Naive thymus-derived CD4-positive, alpha-beta T cell (primary cell): ENCODE measurements around the gene TECTB. TPM values are rescaled to one million over a fixed set of nuclear protein-coding genes. Genes with fewer than 3 reads are reported as not detected.

Source experiments
- ATAC-seq: fragments of 150-1000 bp; cut with Tn5 transposase; 2 replicates; pipeline ENCODE4 v1.10.0; 2021; ENCODE audit warnings: mild to moderate bottlenecking, moderate library complexity
- CTCF ChIA-PET: fragments of 350-600 bp; sonication (Branson Sonifier 250); formaldehyde crosslinking; loops from one replicate; lab custom pipeline; 2021; ENCODE audit warnings: antibody characterized with exemption; lab: Charles Lee
- POLR2A ChIA-PET: fragments of 350-600 bp; sonication (Branson Sonifier 250); formaldehyde crosslinking; loops from one replicate; lab custom pipeline; 2021; ENCODE audit warnings: antibody characterized with exemption, inconsistent platforms; lab: Charles Lee
- DNase-seq, 9 donors: peaks; one replicate each; pipeline versions ENCODE4 v3.0.0 to v3.0.0-alpha.2; 2020 to 2022; ENCODE audit warnings: mixed read lengths in 1 of 9
- H3K27ac ChIP-seq: one replicate; pipeline ENCODE4 v1.7.0; 2013; ENCODE audit warnings: mild to moderate bottlenecking, low read depth, low read length, moderate library complexity
- H3K27me3 ChIP-seq, 2 donors: one replicate each; pipeline ENCODE4 v1.7.0; 2013; ENCODE audit warnings: low read length in 2 of 2, mild to moderate bottlenecking in 2 of 2, moderate library complexity in 2 of 2; ENCODE audit not compliant: control insufficient read depth in 2 of 2, insufficient read depth in 2 of 2
- H3K36me3 ChIP-seq, 3 experiments: 1 replicate in 2 of 3; 2 replicates in 1 of 3; pipeline ENCODE4 v1.7.0; 2013; ENCODE audit warnings: low read length in 3 of 3, mild to moderate bottlenecking in 3 of 3, moderate library complexity in 1 of 3; ENCODE audit not compliant: insufficient read depth in 3 of 3, control insufficient read depth in 2 of 3
- H3K4me1 ChIP-seq, 2 donors: one replicate each; pipeline ENCODE4 v1.7.0; 2013; ENCODE audit warnings: low read length in 2 of 2, mild to moderate bottlenecking in 2 of 2, moderate library complexity in 1 of 2; ENCODE audit not compliant: control insufficient read depth in 2 of 2, insufficient read depth in 2 of 2
- H3K4me3 ChIP-seq: 2 replicates; pipeline ENCODE4 v1.7.0; 2013; ENCODE audit warnings: mild to moderate bottlenecking, low read length
- H3K9me3 ChIP-seq, 3 experiments: 1 replicate in 2 of 3; 2 replicates in 1 of 3; pipeline ENCODE4 v1.7.0; 2013; ENCODE audit warnings: low read length in 3 of 3; ENCODE audit not compliant: control insufficient read depth in 2 of 3
- H3K27ac Mint-ChIP-seq, 9 donors: one replicate each; pipeline ENCODE4 v1.8.0; 2020 to 2022; ENCODE audit warnings: mixed read lengths in 9 of 9, mild to moderate bottlenecking in 8 of 9, moderate library complexity in 5 of 9, inconsistent platforms in 2 of 9
- H3K27me3 Mint-ChIP-seq, 5 donors: one replicate each; pipeline ENCODE4 v1.8.0; 2021 to 2022; ENCODE audit warnings: mixed read lengths in 5 of 5, mild to moderate bottlenecking in 1 of 5
- H3K36me3 Mint-ChIP-seq, 5 donors: one replicate each; pipeline ENCODE4 v1.8.0; 2020 to 2022; ENCODE audit warnings: mixed read lengths in 5 of 5, mild to moderate bottlenecking in 3 of 5, inconsistent platforms in 1 of 5
- H3K4me1 Mint-ChIP-seq, 7 donors: one replicate each; pipeline ENCODE4 v1.8.0; 2020 to 2022; ENCODE audit warnings: mixed read lengths in 7 of 7, mild to moderate bottlenecking in 3 of 7, inconsistent platforms in 1 of 7
- H3K4me3 Mint-ChIP-seq, 10 donors: one replicate each; pipeline ENCODE4 v1.8.0; 2020 to 2022; ENCODE audit warnings: mild to moderate bottlenecking in 10 of 10, mixed read lengths in 10 of 10, moderate library complexity in 6 of 10, inconsistent platforms in 2 of 10
- H3K9me3 Mint-ChIP-seq, 11 donors: one replicate each; pipeline ENCODE4 v1.8.0; 2020 to 2022; ENCODE audit warnings: mixed read lengths in 11 of 11, mild to moderate bottlenecking in 4 of 11, inconsistent platforms in 1 of 11, moderate library complexity in 1 of 11
- intact Hi-C, 2 donors: fragments of 100-400 bp; cut with micrococcal nuclease; formaldehyde crosslinking; loops; one replicate each; pipeline ENCODE4 v1.15.1; 2023
- polyA plus RNA-seq, 2 donors: library from polyadenylated mRNA; unstranded; fragments of 300-500 nt; fragmentation: Illumina TruSeq; gene quantifications; one replicate each; pipeline ENCODE4 v1.2.3, GENCODE V29; 2021
- total RNA-seq, 6 experiments: library from RNA in 5 of 6; stranded (reverse) in 5 of 6; gene quantifications; 1 replicate in 5 of 6; 2 replicates in 1 of 6; pipeline ENCODE4 v1.2.3 and lab custom pipeline; 2021 to 2026

TECTB gene
- total and polyA plus RNA-seq, 7 experiments from 2014 or later, result not detected

DNA sequence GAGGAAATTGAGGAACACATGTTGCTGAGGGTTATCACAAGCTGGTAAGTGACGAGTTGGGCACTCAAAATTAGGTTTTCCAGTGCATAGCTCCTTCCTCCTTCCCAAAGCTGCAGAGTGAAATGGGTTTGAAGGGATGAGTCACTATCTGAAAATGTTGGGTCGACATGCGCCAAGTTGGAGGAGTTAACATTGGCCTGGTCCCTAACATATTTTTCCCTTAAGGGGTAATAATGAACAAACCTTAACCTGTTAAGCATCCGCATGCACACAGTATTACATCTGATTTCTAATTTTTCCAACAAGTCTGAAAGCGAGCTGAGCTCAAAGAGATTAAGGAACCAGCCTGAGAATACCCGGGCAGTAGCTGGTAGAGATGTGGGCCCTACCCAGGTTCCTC is 20.7 kb upstream of the TECTB start:
- Mint-ChIP-seq H3K9me3 (peaks cover 0 to 3% (median 0%) of the 10 kb centered on the region in 11 donors), H3K27me3 (peaks cover 0 to 17% (median 10%) of the 10 kb centered on the region in 5 donors), H3K27ac (no peak overlapping the region), H3K4me1 (no peaks in the 10 kb centered on the region), H3K36me3 (no peaks in the 10 kb centered on the region), H3K4me3 (no peak overlapping the region)
- Histone ChIP-seq H3K4me3 (no peak overlapping the region), H3K27me3 (no peaks in the 10 kb centered on the region), H3K9me3 (no peaks in the 10 kb centered on the region), H3K36me3 (no peaks in the 10 kb centered on the region), H3K4me1 (no peaks in the 10 kb centered on the region), H3K27ac (no peak overlapping the region)
- DNase-seq (no peak), ATAC-seq (no peak)
- CTCF ChIA-PET, result no interaction called here
- intact Hi-C loops, result no loop called here
- POLR2A ChIA-PET, result no interaction called here

DNA sequence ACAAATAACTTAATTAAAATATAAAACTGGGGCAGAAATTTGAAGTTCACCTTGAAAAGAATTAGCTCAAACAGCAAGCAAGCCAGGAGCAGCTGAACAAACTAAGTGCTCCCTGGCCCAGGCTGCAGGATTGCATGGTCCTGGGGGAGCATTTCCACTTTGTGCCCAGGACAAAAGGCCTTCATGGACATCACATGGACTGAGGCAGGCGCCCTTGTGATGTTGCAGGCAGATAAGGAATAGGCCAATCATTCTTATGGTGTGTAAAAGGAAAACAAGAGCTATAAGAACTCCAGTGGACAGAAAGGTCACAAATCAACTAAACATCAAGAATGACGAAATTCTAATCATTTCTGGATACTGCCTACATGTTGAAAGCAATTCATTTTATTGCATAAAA is 17.5 kb upstream of the TECTB start:
- H3K27ac Mint-ChIP-seq, result no peak overlapping the region
- H3K9me3 Mint-ChIP-seq, result peaks cover 0 to 2% (median 0%) of the 10 kb centered on the region in 11 donors
- H3K27me3 Mint-ChIP-seq, result peaks cover 0 to 20% (median 14%) of the 10 kb centered on the region in 5 donors
- DNase-seq, result no peak
- Histone ChIP-seq H3K4me1 (no peaks in the 10 kb centered on the region), H3K36me3 (no peaks in the 10 kb centered on the region), H3K27ac (no peak overlapping the region), H3K27me3 (no peaks in the 10 kb centered on the region), H3K9me3 (no peaks in the 10 kb centered on the region), H3K4me3 (no peak overlapping the region)
- CTCF ChIA-PET, result no interaction called here
- no peaks in the 10 kb centered on the region for H3K4me1 Mint-ChIP-seq
- no peak for ATAC-seq
- intact Hi-C loops, result no loop called here
- POLR2A ChIA-PET, result no interaction called here
- no peak overlapping the region for H3K4me3 Mint-ChIP-seq
- no peaks in the 10 kb centered on the region for H3K36me3 Mint-ChIP-seq

DNA sequence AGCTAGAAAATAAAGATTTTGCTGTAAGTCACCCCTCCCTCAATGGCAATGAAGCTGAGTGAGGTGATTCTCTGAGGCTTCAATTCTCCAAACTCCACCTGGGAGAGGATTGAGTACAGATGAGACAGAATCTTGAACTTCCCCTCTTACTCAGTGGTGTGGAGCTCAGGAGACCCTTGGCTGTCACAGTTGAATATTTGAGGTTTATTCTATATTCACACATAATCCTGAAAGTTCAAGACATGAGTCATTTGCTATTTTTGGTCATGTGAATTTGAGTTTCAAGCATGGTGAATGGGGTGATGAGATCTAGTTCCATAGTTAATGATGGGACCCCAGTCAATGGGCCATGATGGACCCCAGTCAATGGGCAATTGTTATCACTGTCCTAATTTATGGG is 13.9 kb upstream of the TECTB start:
- ATAC-seq, result no peak
- intact Hi-C loops, result no loop called here
- Histone ChIP-seq H3K9me3 (no peaks in the 10 kb centered on the region), H3K27me3 (no peaks in the 10 kb centered on the region), H3K27ac (no peak overlapping the region), H3K36me3 (no peaks in the 10 kb centered on the region), H3K4me3 (no peak overlapping the region), H3K4me1 (no peaks in the 10 kb centered on the region)
- ChIA-PET POLR2A (no interaction called here), CTCF (no interaction called here)
- Mint-ChIP-seq H3K27ac (no peak overlapping the region), H3K4me3 (no peak overlapping the region), H3K27me3 (peaks cover 0 to 15% (median 11%) of the 10 kb centered on the region in 5 donors), H3K36me3 (no peaks in the 10 kb centered on the region), H3K4me1 (no peaks in the 10 kb centered on the region), H3K9me3 (peaks cover 0 to 2% (median 0%) of the 10 kb centered on the region in 11 donors)
- DNase-seq, result no peak

DNA sequence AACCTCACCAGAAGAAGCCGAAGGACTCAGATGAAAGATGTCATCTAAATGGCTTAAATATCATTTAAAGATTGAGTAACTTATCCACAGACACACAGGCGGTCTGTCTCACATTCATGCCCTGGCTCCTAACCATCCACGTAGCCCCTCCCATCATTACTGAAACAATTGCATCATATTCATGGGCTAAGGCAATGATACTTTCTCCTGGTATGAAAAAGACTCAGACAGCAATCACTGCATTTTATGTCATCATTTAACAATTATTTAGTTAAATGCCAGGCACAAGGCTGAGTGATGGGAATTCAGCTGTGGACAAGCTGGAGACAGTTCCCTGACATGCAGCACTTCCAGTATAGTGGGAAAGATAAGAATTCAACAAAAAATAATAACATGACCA is 11.2 kb upstream of the TECTB start:
- H3K9me3 Mint-ChIP-seq, result peaks cover 0 to 2% (median 0%) of the 10 kb centered on the region in 11 donors
- ATAC-seq, result no peak
- H3K27ac ChIP-seq, result no peak overlapping the region
- H3K27me3 Mint-ChIP-seq, result peaks cover 4 to 17% (median 10%) of the 10 kb centered on the region in 5 donors
- H3K9me3 ChIP-seq, result no peaks in the 10 kb centered on the region
- no peak for DNase-seq
- no peak overlapping the region for H3K4me3 ChIP-seq
- no peaks in the 10 kb centered on the region for H3K4me1 ChIP-seq
- no peaks in the 10 kb centered on the region for H3K27me3 ChIP-seq
- H3K4me3 Mint-ChIP-seq, result no peak overlapping the region
- H3K36me3 ChIP-seq, result no peaks in the 10 kb centered on the region
- no peaks in the 10 kb centered on the region for H3K36me3 Mint-ChIP-seq
- no peaks in the 10 kb centered on the region for H3K4me1 Mint-ChIP-seq
- intact Hi-C loops, result no loop called here
- H3K27ac Mint-ChIP-seq, result no peak overlapping the region
- ChIA-PET POLR2A (no interaction called here), CTCF (no interaction called here)

DNA sequence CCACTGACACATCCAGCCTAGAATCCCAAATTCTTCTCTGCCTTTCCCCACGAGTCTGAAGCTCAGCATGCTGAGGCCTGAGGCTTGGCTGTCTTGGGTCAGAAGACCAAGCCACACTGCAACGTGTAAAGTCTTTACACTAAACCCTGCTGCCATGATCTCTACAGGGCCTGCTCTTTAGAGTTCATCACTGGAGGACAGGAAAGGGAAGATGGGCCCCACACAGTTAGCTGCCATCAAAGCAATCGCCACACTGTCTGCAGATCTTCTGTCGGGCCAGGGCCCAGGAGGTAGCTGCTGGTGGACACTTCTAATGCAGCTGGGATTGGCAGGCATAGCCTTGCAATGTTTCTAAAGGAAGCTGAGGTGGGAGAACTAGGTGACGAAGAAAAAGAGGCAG is 8.4 kb upstream of the TECTB start:
- Histone ChIP-seq H3K9me3 (no peaks in the 10 kb centered on the region), H3K27me3 (no peaks in the 10 kb centered on the region), H3K4me1 (no peaks in the 10 kb centered on the region), H3K36me3 (no peaks in the 10 kb centered on the region), H3K27ac (no peak overlapping the region), H3K4me3 (no peak overlapping the region)
- Mint-ChIP-seq H3K9me3 (no peaks in the 10 kb centered on the region), H3K36me3 (no peaks in the 10 kb centered on the region), H3K27me3 (peaks cover 14 to 22% (median 15%) of the 10 kb centered on the region in 5 donors), H3K27ac (no peak overlapping the region), H3K4me1 (no peaks in the 10 kb centered on the region), H3K4me3 (no peak overlapping the region)
- ChIA-PET CTCF (no interaction called here), POLR2A (no interaction called here)
- ATAC-seq (no peak), DNase-seq (no peak)
- intact Hi-C loops, result no loop called here

DNA sequence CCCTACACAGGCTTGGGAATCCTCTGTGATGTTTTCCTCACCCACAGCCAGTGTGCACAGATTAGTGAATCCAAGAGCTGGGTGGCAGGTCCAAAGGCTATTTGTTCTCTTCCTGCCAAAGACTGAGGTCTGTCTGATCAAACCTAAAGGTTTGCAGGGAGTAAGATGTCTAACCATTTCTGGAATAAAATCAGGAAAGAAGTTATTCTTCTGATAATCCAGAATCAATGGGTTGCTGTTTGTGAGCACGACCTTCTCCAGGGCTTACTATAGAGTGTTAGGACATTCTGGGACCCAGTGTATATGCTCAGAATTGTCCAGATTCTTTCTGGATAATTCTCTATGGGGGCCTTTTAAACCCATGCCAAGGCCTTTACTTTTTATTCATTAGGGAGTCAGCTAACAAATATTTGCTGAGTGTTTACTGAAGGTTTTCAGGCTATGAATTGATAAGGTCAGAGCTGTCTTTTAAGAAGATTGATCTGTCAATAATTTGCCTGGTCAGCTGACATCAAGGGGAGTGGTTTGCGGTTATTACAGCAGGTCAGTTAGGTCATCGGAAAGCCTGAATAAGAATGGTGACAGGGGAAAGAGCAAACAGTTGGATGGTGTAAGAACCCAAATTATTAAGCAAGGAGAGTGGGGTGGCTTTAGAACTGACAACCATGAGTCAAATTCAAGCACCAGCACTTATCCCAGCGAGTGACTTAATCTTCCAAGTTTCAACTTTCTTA is 7.5 kb upstream of the TECTB start:
- intact Hi-C loops, result no loop called here
- peaks cover 17 to 19% (median 18%) of the 10 kb centered on the region in 5 donors for H3K27me3 Mint-ChIP-seq
- H3K27ac Mint-ChIP-seq, result no peak overlapping the region
- Histone ChIP-seq H3K4me3 (no peak overlapping the region), H3K4me1 (no peaks in the 10 kb centered on the region), H3K36me3 (no peaks in the 10 kb centered on the region), H3K27me3 (no peaks in the 10 kb centered on the region), H3K9me3 (no peaks in the 10 kb centered on the region), H3K27ac (no peak overlapping the region)
- POLR2A ChIA-PET, result no interaction called here
- H3K4me3 Mint-ChIP-seq, result no peak overlapping the region
- no peak for ATAC-seq
- H3K9me3 Mint-ChIP-seq, result no peaks in the 10 kb centered on the region
- CTCF ChIA-PET, result no interaction called here
- DNase-seq, result no peak
- H3K36me3 Mint-ChIP-seq, result no peaks in the 10 kb centered on the region
- no peaks in the 10 kb centered on the region for H3K4me1 Mint-ChIP-seq

DNA sequence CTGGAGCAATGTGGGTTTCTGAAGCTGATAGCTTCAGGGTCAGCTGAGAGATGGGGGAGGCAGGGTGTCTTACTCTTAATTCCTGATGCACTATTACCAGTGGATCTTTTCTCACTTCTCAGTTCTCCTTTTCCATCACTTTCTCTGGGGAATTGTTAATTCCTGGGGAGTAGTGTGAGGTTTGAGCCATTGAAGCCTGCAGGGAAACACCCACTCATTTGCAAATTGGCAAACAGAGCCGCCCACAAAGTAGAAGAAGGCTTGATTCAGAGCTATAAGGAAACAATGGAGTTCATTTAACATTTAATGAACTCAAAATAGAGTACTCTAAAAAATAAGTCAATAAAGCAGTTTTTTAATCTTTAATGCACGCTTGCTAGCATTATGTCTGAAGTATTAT is 4.3 kb upstream of the TECTB start:
- ATAC-seq (no peak), DNase-seq (no peak)
- no peaks in the 10 kb centered on the region for H3K9me3 ChIP-seq
- Mint-ChIP-seq H3K4me3 (no peak overlapping the region), H3K36me3 (no peaks in the 10 kb centered on the region), H3K4me1 (no peaks in the 10 kb centered on the region), H3K27me3 (peaks cover 19 to 28% (median 28%) of the 10 kb centered on the region in 5 donors), H3K9me3 (peaks cover 0 to 2% (median 0%) of the 10 kb centered on the region in 11 donors), H3K27ac (no peak overlapping the region)
- no peak overlapping the region for H3K27ac ChIP-seq
- no peak overlapping the region for H3K4me3 ChIP-seq
- intact Hi-C loops, result no loop called here
- H3K27me3 ChIP-seq, result no peaks in the 10 kb centered on the region
- ChIA-PET CTCF (no interaction called here), POLR2A (no interaction called here)
- no peaks in the 10 kb centered on the region for H3K4me1 ChIP-seq
- no peaks in the 10 kb centered on the region for H3K36me3 ChIP-seq
